ENCODE measurements around the gene FGF21. TPM values are rescaled to one million over a fixed set of nuclear protein-coding genes. Genes with fewer than 3 reads are reported as not detected.

FGF21 gene
- total RNA-seq, 2 donors from 2014 or later, result not detected

DNA sequence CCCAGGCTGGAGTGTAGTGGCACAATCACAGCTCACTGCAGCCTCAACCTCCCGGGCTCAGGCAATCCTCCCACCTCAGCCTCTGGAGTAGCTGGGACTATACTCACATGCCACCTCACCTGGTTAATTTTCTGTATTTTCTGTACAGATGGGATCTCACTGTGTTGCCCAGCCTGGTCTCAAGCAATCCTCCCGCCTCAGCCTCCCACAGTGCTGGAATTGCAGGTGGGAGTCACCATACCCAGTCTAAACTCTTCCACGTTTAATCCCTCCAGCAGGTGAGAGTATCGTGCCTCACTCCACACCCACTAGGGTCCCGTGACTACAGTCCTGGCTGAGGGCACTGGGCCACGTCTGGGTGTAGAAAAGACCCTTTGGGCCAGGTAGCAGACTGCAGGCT lies 39.0 kb downstream of the FGF21 start:
- H3K27ac ChIP-seq, result peak overlapping the region; percentile 85 to 86
- TF ChIP-seq, protein P1, sequence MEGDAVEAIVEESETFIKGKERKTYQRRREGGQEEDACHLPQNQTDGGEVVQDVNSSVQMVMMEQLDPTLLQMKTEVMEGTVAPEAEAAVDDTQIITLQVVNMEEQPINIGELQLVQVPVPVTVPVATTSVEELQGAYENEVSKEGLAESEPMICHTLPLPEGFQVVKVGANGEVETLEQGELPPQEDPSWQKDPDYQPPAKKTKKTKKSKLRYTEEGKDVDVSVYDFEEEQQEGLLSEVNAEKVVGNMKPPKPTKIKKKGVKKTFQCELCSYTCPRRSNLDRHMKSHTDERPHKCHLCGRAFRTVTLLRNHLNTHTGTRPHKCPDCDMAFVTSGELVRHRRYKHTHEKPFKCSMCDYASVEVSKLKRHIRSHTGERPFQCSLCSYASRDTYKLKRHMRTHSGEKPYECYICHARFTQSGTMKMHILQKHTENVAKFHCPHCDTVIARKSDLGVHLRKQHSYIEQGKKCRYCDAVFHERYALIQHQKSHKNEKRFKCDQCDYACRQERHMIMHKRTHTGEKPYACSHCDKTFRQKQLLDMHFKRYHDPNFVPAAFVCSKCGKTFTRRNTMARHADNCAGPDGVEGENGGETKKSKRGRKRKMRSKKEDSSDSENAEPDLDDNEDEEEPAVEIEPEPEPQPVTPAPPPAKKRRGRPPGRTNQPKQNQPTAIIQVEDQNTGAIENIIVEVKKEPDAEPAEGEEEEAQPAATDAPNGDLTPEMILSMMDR (IDR thresholded peaks at IDR 0.05), result no peak

DNA sequence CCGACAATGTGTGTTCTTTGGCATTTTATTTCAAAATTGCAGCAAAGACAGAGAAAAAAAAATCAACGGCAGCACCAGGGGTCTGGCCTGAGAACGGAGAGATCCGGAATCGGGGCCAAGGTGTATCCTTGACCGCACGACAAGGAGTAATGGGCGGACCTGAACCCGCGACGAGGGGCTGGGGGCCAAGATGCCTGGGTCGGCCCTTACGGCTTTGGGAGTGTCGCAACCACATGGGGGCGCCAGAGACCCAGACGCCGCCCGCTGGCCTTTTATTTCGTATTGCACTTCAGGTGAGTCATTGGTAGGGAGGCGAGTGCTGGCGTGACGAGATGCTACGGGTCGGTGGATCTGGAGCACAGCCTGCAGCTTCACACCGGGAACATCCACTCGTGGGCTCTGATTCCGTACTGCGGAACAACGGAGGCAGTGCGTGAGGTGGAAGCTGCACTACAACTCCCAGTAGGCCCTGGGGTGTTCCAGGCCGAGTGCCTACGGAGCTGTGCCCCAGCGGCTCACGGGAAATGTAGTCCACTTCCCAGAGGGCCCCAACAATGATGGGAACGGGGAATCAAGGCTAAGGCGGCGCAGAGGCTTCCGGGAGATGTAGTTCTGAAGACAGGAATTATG lies 39.8 kb downstream of the FGF21 start:
- H3K4me3 ChIP-seq, result peak overlapping the region; percentile 74
- no peaks in the 10 kb centered on the region for H3K9me3 ChIP-seq
- TF ChIP-seq, protein P1 (IDR thresholded peaks at IDR 0.05), result peak; percentile 92
- peaks cover 6% of the 10 kb centered on the region for H3K36me3 ChIP-seq
- H3K27ac ChIP-seq, result peak overlapping the region; percentile 85 to 86
- no peaks in the 10 kb centered on the region for H3K27me3 ChIP-seq (replicated peaks; ENCODE audit: insufficient read depth)
- ATAC-seq (ENCODE audit: insufficient number of reproducible peaks, low FRiP score, low read depth) (peak; percentile 79), DNase-seq (ENCODE audit: low spot score) (peak; percentile 87)
- H3K4me1 ChIP-seq (ENCODE audit: control insufficient read depth in 1 of 2, low read depth in 2 of 2), result peaks cover 7 to 16% of the 10 kb centered on the region in 2 donors

More for the DNA sequence above, 39.0 kb downstream of the FGF21 start:
- Histone ChIP-seq H3K9me3 (no peaks in the 10 kb centered on the region), H3K4me1 (ENCODE audit: control insufficient read depth in 1 of 2, low read depth in 2 of 2) (peaks cover 7 to 16% of the 10 kb centered on the region in 2 donors), H3K4me3 (no peak overlapping the region), H3K36me3 (peaks cover 2% of the 10 kb centered on the region), H3K27me3 (replicated peaks; ENCODE audit: insufficient read depth) (no peaks in the 10 kb centered on the region)
- no peak for DNase-seq (ENCODE audit: low spot score)
- ATAC-seq (ENCODE audit: insufficient number of reproducible peaks, low FRiP score, low read depth), result no peak

- no peaks in the 10 kb centered on the region for H3K27me3 ChIP-seq (replicated peaks; ENCODE audit: insufficient read depth)
- peaks cover 6% of the 10 kb centered on the region for H3K36me3 ChIP-seq
- no peaks in the 10 kb centered on the region for H3K9me3 ChIP-seq
- ATAC-seq (ENCODE audit: insufficient number of reproducible peaks, low FRiP score, low read depth), result no peak
- TF ChIP-seq, protein P1 (IDR thresholded peaks at IDR 0.05), result no peak
- no peak overlapping the region for H3K4me3 ChIP-seq
- no peak for DNase-seq (ENCODE audit: low spot score)
- peaks cover 7 to 16% of the 10 kb centered on the region in 2 donors for H3K4me1 ChIP-seq (ENCODE audit: control insufficient read depth in 1 of 2, low read depth in 2 of 2)
- peak overlapping the region; percentile 85 to 86 for H3K27ac ChIP-seq
These were observed 40.4 kb downstream of the FGF21 start for GRCh38 chr19:48795685-48796070.

GRCh38 chr19:48796298-48797083 lies 41.2 kb downstream of the FGF21 start:
- Histone ChIP-seq H3K27ac (peak overlapping the region; percentile 85 to 86), H3K4me1 (ENCODE audit: control insufficient read depth in 1 of 2, low read depth in 2 of 2) (peaks cover 7 to 16% of the 10 kb centered on the region in 2 donors), H3K36me3 (peaks cover 6% of the 10 kb centered on the region), H3K27me3 (replicated peaks; ENCODE audit: insufficient read depth) (no peaks in the 10 kb centered on the region), H3K9me3 (no peaks in the 10 kb centered on the region), H3K4me3 (no peak overlapping the region)
- TF ChIP-seq, protein P1 (IDR thresholded peaks at IDR 0.05), result no peak
- DNase-seq (ENCODE audit: low spot score) (no peak), ATAC-seq (ENCODE audit: insufficient number of reproducible peaks, low FRiP score, low read depth) (no peak)

DNA sequence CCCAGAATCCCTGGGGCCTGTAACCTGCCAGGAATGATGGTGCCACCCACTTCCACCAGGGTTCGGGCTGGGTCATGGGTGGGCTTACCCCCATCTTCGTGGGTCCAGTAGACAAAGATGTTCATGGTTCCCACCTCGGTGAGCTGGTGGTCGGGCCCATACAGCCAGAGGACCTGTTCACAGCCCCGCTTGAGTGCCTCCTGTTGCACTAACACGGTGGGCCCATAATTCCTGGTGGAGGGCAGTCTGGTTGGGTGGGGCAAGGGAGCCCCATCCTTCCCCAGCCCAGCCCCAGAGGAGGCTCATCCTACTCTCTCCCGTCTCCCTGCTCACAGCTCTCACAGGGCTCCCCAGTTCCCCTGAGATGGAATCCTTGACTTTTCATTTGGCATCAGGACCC lies 41.8 kb downstream of the FGF21 start:
- H3K27ac ChIP-seq, result no peak overlapping the region
- H3K27me3 ChIP-seq (replicated peaks; ENCODE audit: insufficient read depth), result no peaks in the 10 kb centered on the region
- H3K4me1 ChIP-seq (ENCODE audit: control insufficient read depth in 1 of 2, low read depth in 2 of 2), result peaks cover 7 to 16% of the 10 kb centered on the region in 2 donors
- peaks cover 6% of the 10 kb centered on the region for H3K36me3 ChIP-seq
- H3K9me3 ChIP-seq, result no peaks in the 10 kb centered on the region
- DNase-seq (ENCODE audit: low spot score) (no peak), ATAC-seq (ENCODE audit: insufficient number of reproducible peaks, low FRiP score, low read depth) (no peak)
- TF ChIP-seq, protein P1 (IDR thresholded peaks at IDR 0.05), result no peak
- no peak overlapping the region for H3K4me3 ChIP-seq
